Naive thymus-derived CD4-positive, alpha-beta T cell (primary cell): ENCODE data around the gene SMIM38. TPM values are rescaled to one million over a fixed set of nuclear protein-coding genes. Genes with fewer than 3 reads are reported as not detected.

Experiments
- ATAC-seq: fragments of 150-1000 bp; cut with Tn5 transposase; 2 replicates; pipeline ENCODE4 v1.10.0; 2021; ENCODE audit warnings: mild to moderate bottlenecking, moderate library complexity
- CTCF ChIA-PET: fragments of 350-600 bp; sonication (Branson Sonifier 250); formaldehyde crosslinking; loops from one replicate; lab custom pipeline; 2021; ENCODE audit warnings: antibody characterized with exemption; lab: Charles Lee
- POLR2A ChIA-PET: fragments of 350-600 bp; sonication (Branson Sonifier 250); formaldehyde crosslinking; loops from one replicate; lab custom pipeline; 2021; ENCODE audit warnings: antibody characterized with exemption, inconsistent platforms; lab: Charles Lee
- DNase-seq, 9 donors: peaks; one replicate each; pipeline versions ENCODE4 v3.0.0 to v3.0.0-alpha.2; 2020 to 2022; ENCODE audit warnings: mixed read lengths in 1 of 9
- H3K27ac ChIP-seq: one replicate; pipeline ENCODE4 v1.7.0; 2013; ENCODE audit warnings: mild to moderate bottlenecking, low read depth, low read length, moderate library complexity
- H3K27me3 ChIP-seq, 2 donors: one replicate each; pipeline ENCODE4 v1.7.0; 2013; ENCODE audit warnings: low read length in 2 of 2, mild to moderate bottlenecking in 2 of 2, moderate library complexity in 2 of 2; ENCODE audit not compliant: control insufficient read depth in 2 of 2, insufficient read depth in 2 of 2
- H3K36me3 ChIP-seq, 3 experiments: 1 replicate in 2 of 3; 2 replicates in 1 of 3; pipeline ENCODE4 v1.7.0; 2013; ENCODE audit warnings: low read length in 3 of 3, mild to moderate bottlenecking in 3 of 3, moderate library complexity in 1 of 3; ENCODE audit not compliant: insufficient read depth in 3 of 3, control insufficient read depth in 2 of 3
- H3K4me1 ChIP-seq, 2 donors: one replicate each; pipeline ENCODE4 v1.7.0; 2013; ENCODE audit warnings: low read length in 2 of 2, mild to moderate bottlenecking in 2 of 2, moderate library complexity in 1 of 2; ENCODE audit not compliant: control insufficient read depth in 2 of 2, insufficient read depth in 2 of 2
- H3K4me3 ChIP-seq: 2 replicates; pipeline ENCODE4 v1.7.0; 2013; ENCODE audit warnings: mild to moderate bottlenecking, low read length
- H3K9me3 ChIP-seq, 3 experiments: 1 replicate in 2 of 3; 2 replicates in 1 of 3; pipeline ENCODE4 v1.7.0; 2013; ENCODE audit warnings: low read length in 3 of 3; ENCODE audit not compliant: control insufficient read depth in 2 of 3
- H3K27ac Mint-ChIP-seq, 9 donors: one replicate each; pipeline ENCODE4 v1.8.0; 2020 to 2022; ENCODE audit warnings: mixed read lengths in 9 of 9, mild to moderate bottlenecking in 8 of 9, moderate library complexity in 5 of 9, inconsistent platforms in 2 of 9
- H3K27me3 Mint-ChIP-seq, 5 donors: one replicate each; pipeline ENCODE4 v1.8.0; 2021 to 2022; ENCODE audit warnings: mixed read lengths in 5 of 5, mild to moderate bottlenecking in 1 of 5
- H3K36me3 Mint-ChIP-seq, 5 donors: one replicate each; pipeline ENCODE4 v1.8.0; 2020 to 2022; ENCODE audit warnings: mixed read lengths in 5 of 5, mild to moderate bottlenecking in 3 of 5, inconsistent platforms in 1 of 5
- H3K4me1 Mint-ChIP-seq, 7 donors: one replicate each; pipeline ENCODE4 v1.8.0; 2020 to 2022; ENCODE audit warnings: mixed read lengths in 7 of 7, mild to moderate bottlenecking in 3 of 7, inconsistent platforms in 1 of 7
- H3K4me3 Mint-ChIP-seq, 10 donors: one replicate each; pipeline ENCODE4 v1.8.0; 2020 to 2022; ENCODE audit warnings: mild to moderate bottlenecking in 10 of 10, mixed read lengths in 10 of 10, moderate library complexity in 6 of 10, inconsistent platforms in 2 of 10
- H3K9me3 Mint-ChIP-seq, 11 donors: one replicate each; pipeline ENCODE4 v1.8.0; 2020 to 2022; ENCODE audit warnings: mixed read lengths in 11 of 11, mild to moderate bottlenecking in 4 of 11, inconsistent platforms in 1 of 11, moderate library complexity in 1 of 11
- intact Hi-C, 2 donors: fragments of 100-400 bp; cut with micrococcal nuclease; formaldehyde crosslinking; loops; one replicate each; pipeline ENCODE4 v1.15.1; 2023
- polyA plus RNA-seq, 2 donors: library from polyadenylated mRNA; unstranded; fragments of 300-500 nt; fragmentation: Illumina TruSeq; gene quantifications; one replicate each; pipeline ENCODE4 v1.2.3, GENCODE V29; 2021
- total RNA-seq, 6 experiments: library from RNA in 5 of 6; stranded (reverse) in 5 of 6; gene quantifications; 1 replicate in 5 of 6; 2 replicates in 1 of 6; pipeline ENCODE4 v1.2.3 and lab custom pipeline; 2021 to 2026

SMIM38 gene
- total and polyA plus RNA-seq, 7 experiments from 2014 or later = 0.13 to 0.73 (median 0.70) TPM; not detected in 2

DNA sequence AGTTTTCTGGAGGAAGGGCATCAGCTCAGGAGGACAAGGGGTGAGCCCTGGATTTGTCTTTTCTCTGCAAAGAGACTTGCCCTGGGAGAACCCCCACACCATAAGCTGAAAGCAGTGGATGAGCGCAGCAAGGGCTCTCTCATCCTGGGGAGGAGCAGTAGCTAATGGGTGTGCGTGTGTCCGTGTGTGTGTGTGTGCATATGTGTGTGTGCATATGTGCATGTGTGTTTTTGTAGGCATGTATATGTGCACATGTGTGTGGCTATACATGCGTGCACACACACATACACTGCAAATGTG is 45.3 kb downstream of the SMIM38 start:
- CTCF ChIA-PET = no interaction called here
- Mint-ChIP-seq H3K4me1 (peaks cover 0 to 13% (median 0%) of the 10 kb centered on the region in 7 donors), H3K36me3 (peaks cover 0 to 5% (median 0%) of the 10 kb centered on the region in 5 donors), H3K9me3 (peaks cover 0 to 9% (median 0%) of the 10 kb centered on the region in 11 donors), H3K27me3 (peaks cover 0 to 5% (median 0%) of the 10 kb centered on the region in 5 donors), H3K27ac (no peak overlapping the region), H3K4me3 (no peak overlapping the region)
- no peaks in the 10 kb centered on the region for H3K9me3 ChIP-seq
- H3K36me3 ChIP-seq = no peaks in the 10 kb centered on the region
- H3K27ac ChIP-seq = no peak overlapping the region
- no peak overlapping the region for H3K4me3 ChIP-seq
- H3K4me1 ChIP-seq = no peaks in the 10 kb centered on the region
- H3K27me3 ChIP-seq = no peaks in the 10 kb centered on the region
- ATAC-seq (no peak), DNase-seq (no peak)
- POLR2A ChIA-PET = no interaction called here
- intact Hi-C loops = no loop called here

DNA sequence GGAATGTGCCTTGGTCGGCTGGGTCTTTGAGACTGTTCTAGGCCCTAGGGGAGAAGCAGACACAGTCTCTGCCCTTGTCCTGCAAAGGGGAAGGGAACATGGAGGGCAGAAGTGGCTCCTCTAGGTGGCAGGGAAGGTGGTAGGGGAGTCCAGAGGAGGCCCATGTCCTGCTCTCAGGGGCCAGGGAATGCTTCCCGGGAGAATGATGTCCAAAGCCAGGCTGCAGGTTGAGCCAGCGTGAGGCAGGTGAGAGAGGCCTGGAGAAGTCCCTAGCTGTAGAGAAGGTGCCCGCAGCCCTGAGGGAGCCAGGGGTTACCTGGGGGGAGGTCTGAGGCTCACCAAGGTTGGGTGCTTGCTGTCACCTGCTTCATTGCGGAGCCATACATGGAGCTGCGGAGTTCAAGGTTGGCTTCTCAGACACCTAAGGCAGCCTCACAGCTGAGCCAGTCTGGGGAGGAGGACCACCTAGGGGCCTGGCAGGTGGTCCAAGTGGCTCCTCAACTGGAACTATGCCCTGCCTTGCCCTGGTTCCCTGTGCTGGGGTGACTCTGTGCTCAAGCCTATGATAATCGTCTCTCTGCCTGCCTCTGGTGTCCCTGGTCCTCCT is 46.1 kb downstream of the SMIM38 start:
- H3K36me3 ChIP-seq = no peaks in the 10 kb centered on the region
- DNase-seq (no peak), ATAC-seq (no peak)
- no peak overlapping the region for H3K4me3 Mint-ChIP-seq
- peaks cover 0 to 5% (median 0%) of the 10 kb centered on the region in 5 donors for H3K36me3 Mint-ChIP-seq
- H3K27me3 Mint-ChIP-seq = peaks cover 0 to 5% (median 0%) of the 10 kb centered on the region in 5 donors
- H3K4me1 Mint-ChIP-seq = peaks cover 0 to 13% (median 1%) of the 10 kb centered on the region in 7 donors
- no peaks in the 10 kb centered on the region for H3K9me3 ChIP-seq
- H3K4me3 ChIP-seq = no peak overlapping the region
- no peaks in the 10 kb centered on the region for H3K4me1 ChIP-seq
- intact Hi-C loops = no loop called here
- POLR2A ChIA-PET = no interaction called here
- CTCF ChIA-PET = no interaction called here
- H3K27me3 ChIP-seq = no peaks in the 10 kb centered on the region
- no peak overlapping the region for H3K27ac Mint-ChIP-seq
- H3K9me3 Mint-ChIP-seq = peaks cover 0 to 9% (median 0%) of the 10 kb centered on the region in 11 donors
- no peak overlapping the region for H3K27ac ChIP-seq

DNA sequence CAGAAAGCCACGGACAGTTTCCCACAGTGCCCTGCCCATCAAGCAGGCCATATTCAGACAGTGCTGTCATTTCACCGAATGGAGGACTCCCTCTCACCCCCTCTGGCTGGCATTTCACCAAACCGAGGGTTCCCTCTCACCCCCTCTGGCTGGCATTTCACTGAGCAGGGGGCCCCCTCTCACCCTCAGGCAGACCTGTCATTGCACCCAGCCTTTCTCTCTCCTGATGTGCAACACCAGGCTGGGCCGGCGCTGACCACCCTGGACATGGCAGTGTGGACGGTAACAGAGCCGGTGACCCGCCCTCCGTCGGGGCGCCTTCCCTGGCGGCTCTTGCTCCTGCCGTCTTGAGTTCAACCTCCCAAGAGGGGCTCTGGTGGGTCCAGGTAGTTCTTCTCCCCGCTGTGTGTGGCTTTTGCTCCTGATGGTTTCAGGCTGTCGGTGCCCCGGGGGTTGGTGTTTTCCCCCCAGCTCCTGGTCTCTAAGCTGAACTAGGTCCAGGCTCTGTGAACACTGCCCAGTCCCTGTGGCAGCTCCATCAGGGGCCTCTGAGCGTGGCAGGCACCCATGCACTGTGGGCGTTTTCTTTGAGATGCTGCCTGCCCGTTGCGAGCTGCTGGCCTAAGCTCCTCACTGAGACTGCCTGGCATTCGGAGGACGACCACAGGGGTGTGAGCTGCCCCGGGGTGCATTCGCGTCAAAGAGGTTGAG is 46.9 kb downstream of the SMIM38 start:
- H3K36me3 ChIP-seq = no peaks in the 10 kb centered on the region
- no peak overlapping the region for H3K4me3 ChIP-seq
- H3K4me3 Mint-ChIP-seq = no peak overlapping the region
- CTCF ChIA-PET = interaction anchor here (0.5 kb wide), 1 partner anchor 382 kb away, joined by 3 read pairs; no protein-coding TSS in a partner anchor
- peaks cover 0 to 5% (median 0%) of the 10 kb centered on the region in 5 donors for H3K36me3 Mint-ChIP-seq
- intact Hi-C loops = no loop called here
- no peaks in the 10 kb centered on the region for H3K4me1 ChIP-seq
- H3K9me3 ChIP-seq = no peaks in the 10 kb centered on the region
- DNase-seq = no peak
- POLR2A ChIA-PET = no interaction called here
- peaks cover 0 to 13% (median 5%) of the 10 kb centered on the region in 7 donors for H3K4me1 Mint-ChIP-seq
- H3K27me3 ChIP-seq = no peaks in the 10 kb centered on the region
- peaks cover 0 to 5% (median 0%) of the 10 kb centered on the region in 5 donors for H3K27me3 Mint-ChIP-seq
- H3K27ac ChIP-seq = no peak overlapping the region
- peaks cover 0 to 9% (median 0%) of the 10 kb centered on the region in 11 donors for H3K9me3 Mint-ChIP-seq
- no peak overlapping the region for H3K27ac Mint-ChIP-seq
- no peak for ATAC-seq

DNA sequence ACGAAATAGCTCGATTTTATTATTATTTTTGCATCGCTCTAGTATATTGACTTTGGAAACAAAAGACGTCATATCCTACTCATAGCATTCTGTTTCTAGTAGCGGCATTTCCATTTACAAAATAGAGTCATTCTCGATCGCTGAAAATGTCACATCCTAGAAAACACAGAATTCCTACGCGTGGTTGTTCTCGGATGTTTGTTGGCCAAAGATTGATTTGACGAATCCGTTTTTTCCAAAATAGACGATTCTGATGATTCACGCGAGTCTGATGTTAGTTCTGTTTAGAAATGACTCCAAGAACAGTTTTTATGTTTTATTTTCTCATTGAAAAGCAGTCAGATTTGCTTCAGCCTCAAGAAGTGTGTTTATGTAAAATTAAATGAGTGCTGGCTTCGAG is 47.6 kb downstream of the SMIM38 start:
- intact Hi-C loops = no loop called here
- Histone ChIP-seq H3K9me3 (no peaks in the 10 kb centered on the region), H3K27ac (no peak overlapping the region), H3K4me1 (no peaks in the 10 kb centered on the region), H3K36me3 (no peaks in the 10 kb centered on the region), H3K27me3 (no peaks in the 10 kb centered on the region), H3K4me3 (no peak overlapping the region)
- ChIA-PET CTCF (no interaction called here), POLR2A (no interaction called here)
- H3K4me3 Mint-ChIP-seq = no peak overlapping the region
- H3K36me3 Mint-ChIP-seq = peaks cover 0 to 8% (median 0%) of the 10 kb centered on the region in 5 donors
- no peak for DNase-seq
- peaks cover 0 to 13% (median 5%) of the 10 kb centered on the region in 7 donors for H3K4me1 Mint-ChIP-seq
- no peak for ATAC-seq
- no peak overlapping the region for H3K27ac Mint-ChIP-seq
- peaks cover 0 to 11% (median 3%) of the 10 kb centered on the region in 11 donors for H3K9me3 Mint-ChIP-seq
- peaks cover 0 to 5% (median 0%) of the 10 kb centered on the region in 5 donors for H3K27me3 Mint-ChIP-seq

DNA sequence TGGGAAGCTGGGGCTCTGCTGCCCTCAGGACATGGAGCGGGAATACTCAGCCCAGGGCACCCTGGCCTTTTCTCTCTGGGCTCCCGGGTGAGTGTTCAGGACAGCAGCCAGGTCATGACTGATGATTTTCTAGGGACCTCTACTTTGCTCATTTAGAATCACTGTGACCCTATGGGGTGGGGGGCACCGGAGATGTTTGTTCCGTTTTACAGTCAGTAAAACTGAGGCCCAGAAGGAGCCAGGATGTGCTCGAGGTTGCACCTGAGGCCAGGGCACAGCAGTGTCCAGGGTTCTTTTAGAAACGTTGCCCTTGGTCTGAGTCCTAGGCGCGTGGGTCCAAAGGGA is 48.1 kb downstream of the SMIM38 start:
- H3K27ac ChIP-seq = no peak overlapping the region
- intact Hi-C loops = no loop called here
- H3K27me3 ChIP-seq = no peaks in the 10 kb centered on the region
- CTCF ChIA-PET = no interaction called here
- H3K36me3 Mint-ChIP-seq = peaks cover 0 to 8% (median 0%) of the 10 kb centered on the region in 5 donors
- peaks cover 0 to 8% (median 5%) of the 10 kb centered on the region in 7 donors for H3K4me1 Mint-ChIP-seq
- H3K27me3 Mint-ChIP-seq = peaks cover 0 to 1% (median 0%) of the 10 kb centered on the region in 5 donors
- H3K9me3 ChIP-seq = no peaks in the 10 kb centered on the region
- no peak overlapping the region for H3K4me3 ChIP-seq
- ATAC-seq = no peak
- H3K27ac Mint-ChIP-seq = no peak overlapping the region
- H3K9me3 Mint-ChIP-seq = peaks cover 0 to 9% (median 4%) of the 10 kb centered on the region in 11 donors
- no peak for DNase-seq
- H3K4me3 Mint-ChIP-seq = no peak overlapping the region
- no peaks in the 10 kb centered on the region for H3K36me3 ChIP-seq
- POLR2A ChIA-PET = no interaction called here
- no peaks in the 10 kb centered on the region for H3K4me1 ChIP-seq

DNA sequence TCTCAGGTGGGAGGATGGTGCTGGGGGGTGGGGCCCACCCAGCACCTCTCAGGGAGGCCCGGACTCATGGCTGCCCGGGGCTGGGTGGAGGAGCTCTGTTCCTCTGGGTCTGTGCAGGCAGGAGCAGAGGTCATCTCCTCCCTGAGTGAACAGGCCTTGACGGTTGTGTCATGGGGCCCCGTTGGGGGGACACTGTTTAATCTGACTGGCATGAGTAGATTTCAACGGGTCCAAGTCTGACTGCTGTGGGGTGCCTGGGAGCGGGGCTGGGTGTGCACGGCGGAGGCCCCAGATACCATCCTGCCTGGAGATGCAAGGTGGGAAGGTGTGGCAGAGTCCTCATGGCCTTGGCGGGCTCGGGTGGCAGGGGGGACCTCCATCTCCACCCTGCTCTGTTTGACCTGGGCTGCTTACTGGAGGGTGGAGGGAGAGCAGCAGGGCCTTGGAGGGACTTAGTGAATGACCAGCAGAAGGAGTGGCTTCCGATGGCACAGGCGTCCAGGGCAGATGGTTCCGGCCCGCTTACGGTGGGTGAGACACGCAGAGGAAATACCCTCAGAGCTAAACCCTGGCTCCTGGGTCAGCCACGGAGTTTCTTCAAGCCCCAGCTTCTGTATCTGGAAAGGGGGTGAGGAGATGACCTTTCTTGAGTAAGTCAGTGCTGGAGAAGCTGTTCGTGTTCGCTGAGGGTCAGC is 48.7 kb downstream of the SMIM38 start:
- Histone ChIP-seq H3K27ac (no peak overlapping the region), H3K36me3 (no peaks in the 10 kb centered on the region), H3K4me3 (no peak overlapping the region), H3K4me1 (no peaks in the 10 kb centered on the region), H3K27me3 (no peaks in the 10 kb centered on the region), H3K9me3 (no peaks in the 10 kb centered on the region)
- peaks cover 0 to 5% (median 0%) of the 10 kb centered on the region in 5 donors for H3K36me3 Mint-ChIP-seq
- H3K27ac Mint-ChIP-seq = no peak overlapping the region
- peaks cover 0 to 9% (median 4%) of the 10 kb centered on the region in 11 donors for H3K9me3 Mint-ChIP-seq
- no peaks in the 10 kb centered on the region for H3K27me3 Mint-ChIP-seq
- ChIA-PET CTCF (no interaction called here), POLR2A (no interaction called here)
- intact Hi-C loops = no loop called here
- DNase-seq (no peak), ATAC-seq (no peak)
- H3K4me1 Mint-ChIP-seq = peaks cover 0 to 6% (median 3%) of the 10 kb centered on the region in 7 donors
- no peak overlapping the region for H3K4me3 Mint-ChIP-seq
